ENCODE measurements around the gene TBC1D2B.

GRCh38 chr15:78035861-78036476, 41.5 kb downstream of the TBC1D2B start:
- TF ChIP-seq CTCF (IDR thresholded peaks at IDR 0.05) (no peak), POLR2AphosphoS5 (IDR thresholded peaks at IDR 0.05; ENCODE audit: insufficient read depth in 1 of 2, low read depth in 1 of 2) (no peak)
